Gastroesophageal sphincter (tissue), 4 donors: Measurements from ENCODE around the gene LUC7L. TPM values are rescaled to one million over a fixed set of nuclear protein-coding genes. Genes with fewer than 3 reads are reported as not detected.

Source experiments
- ATAC-seq: fragments of 150-250 bp; one replicate; pipeline ENCODE4 v1.9.1; 2016; ENCODE audit warnings: mild to moderate bottlenecking, moderate library complexity
- H3K27ac ChIP-seq, 4 donors: fragments of 200-600 bp; sonication (generic) in 3 of 4; 1 replicate in 3 of 4; 2 replicates in 1 of 4; pipeline ENCODE4 v1.5.1; 2016 to 2019
- H3K27me3 ChIP-seq: fragments of 200-600 bp; sonication (generic); one replicate; pipeline ENCODE4 v1.5.1; 2019
- H3K36me3 ChIP-seq, 2 donors: fragments of 200-600 bp; sonication (generic); one replicate each; pipeline ENCODE4 v1.5.1; 2019; ENCODE audit warnings: control low read depth in 1 of 2
- H3K4me1 ChIP-seq, 3 donors: fragments of 200-600 bp; sonication (generic); 1 replicate in 2 of 3; 2 replicates in 1 of 3; pipeline ENCODE4 v1.5.1; 2016 to 2019; ENCODE audit warnings: control low read depth in 2 of 3
- H3K4me3 ChIP-seq, 2 donors: fragments of 200-600 bp; sonication (generic); one replicate each; pipeline ENCODE4 v1.5.1; 2019; ENCODE audit warnings: mild to moderate bottlenecking in 1 of 2, moderate library complexity in 1 of 2
- H3K9me3 ChIP-seq, 3 donors: fragments of 200-600 bp; sonication (generic); one replicate each; pipeline ENCODE4 v1.5.1; 2017 to 2019; ENCODE audit warnings: control low read depth in 2 of 3
- EP300 ChIP-seq: sonication (generic); formaldehyde crosslinking; IDR thresholded peaks from one replicate; pipeline ENCODE4 v1.6.1; 2017; ENCODE audit warnings: antibody characterized with exemption, mild to moderate bottlenecking
- POLR2A ChIP-seq, 2 donors: fragments of 450-650 bp; IDR thresholded peaks; one replicate each; pipeline ENCODE4 v1.6.1; 2017; ENCODE audit warnings: antibody characterized with exemption in 2 of 2, mild to moderate bottlenecking in 2 of 2, moderate library complexity in 1 of 2
- POLR2AphosphoS5 ChIP-seq: sonication (generic); formaldehyde crosslinking; IDR thresholded peaks from one replicate; pipeline ENCODE4 v1.6.1; 2017; ENCODE audit warnings: antibody characterized with exemption
- whole genome bisulfite sequencing, 2 donors: methylation state at CpG; one replicate each; pipeline ENCODE4 v1.1.5; 2018; ENCODE audit warnings: low coverage in 1 of 2; 5-methylcytosine and 5-hydroxymethylcytosine counted together
- total RNA-seq, 4 donors: library from RNA; depleted of rRNA; stranded (reverse); fragments of >200 nt; gene quantifications; one replicate each; pipeline ENCODE4 v1.1.0, GENCODE V29; 2016
- TF ChIP-seq, protein P1 (sequence below), 4 experiments: fragments of 200-600 bp in 2 of 4; fragments of 450-650 bp in 2 of 4; sonication (generic) in 1 of 4; IDR thresholded peaks; one replicate each; pipeline ENCODE4 v1.5.1; 2017 to 2019; ENCODE audit warnings: antibody characterized with exemption in 4 of 4, mild to moderate bottlenecking in 2 of 4, moderate library complexity in 2 of 4

LUC7L gene, protein sequence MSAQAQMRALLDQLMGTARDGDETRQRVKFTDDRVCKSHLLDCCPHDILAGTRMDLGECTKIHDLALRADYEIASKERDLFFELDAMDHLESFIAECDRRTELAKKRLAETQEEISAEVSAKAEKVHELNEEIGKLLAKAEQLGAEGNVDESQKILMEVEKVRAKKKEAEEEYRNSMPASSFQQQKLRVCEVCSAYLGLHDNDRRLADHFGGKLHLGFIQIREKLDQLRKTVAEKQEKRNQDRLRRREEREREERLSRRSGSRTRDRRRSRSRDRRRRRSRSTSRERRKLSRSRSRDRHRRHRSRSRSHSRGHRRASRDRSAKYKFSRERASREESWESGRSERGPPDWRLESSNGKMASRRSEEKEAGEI
- total RNA-seq: 100 to 1,000 TPM in 1 of 4 donors, 10 to 100 TPM in 3; 34.7 to 112 (median 59.6) TPM

DNA sequence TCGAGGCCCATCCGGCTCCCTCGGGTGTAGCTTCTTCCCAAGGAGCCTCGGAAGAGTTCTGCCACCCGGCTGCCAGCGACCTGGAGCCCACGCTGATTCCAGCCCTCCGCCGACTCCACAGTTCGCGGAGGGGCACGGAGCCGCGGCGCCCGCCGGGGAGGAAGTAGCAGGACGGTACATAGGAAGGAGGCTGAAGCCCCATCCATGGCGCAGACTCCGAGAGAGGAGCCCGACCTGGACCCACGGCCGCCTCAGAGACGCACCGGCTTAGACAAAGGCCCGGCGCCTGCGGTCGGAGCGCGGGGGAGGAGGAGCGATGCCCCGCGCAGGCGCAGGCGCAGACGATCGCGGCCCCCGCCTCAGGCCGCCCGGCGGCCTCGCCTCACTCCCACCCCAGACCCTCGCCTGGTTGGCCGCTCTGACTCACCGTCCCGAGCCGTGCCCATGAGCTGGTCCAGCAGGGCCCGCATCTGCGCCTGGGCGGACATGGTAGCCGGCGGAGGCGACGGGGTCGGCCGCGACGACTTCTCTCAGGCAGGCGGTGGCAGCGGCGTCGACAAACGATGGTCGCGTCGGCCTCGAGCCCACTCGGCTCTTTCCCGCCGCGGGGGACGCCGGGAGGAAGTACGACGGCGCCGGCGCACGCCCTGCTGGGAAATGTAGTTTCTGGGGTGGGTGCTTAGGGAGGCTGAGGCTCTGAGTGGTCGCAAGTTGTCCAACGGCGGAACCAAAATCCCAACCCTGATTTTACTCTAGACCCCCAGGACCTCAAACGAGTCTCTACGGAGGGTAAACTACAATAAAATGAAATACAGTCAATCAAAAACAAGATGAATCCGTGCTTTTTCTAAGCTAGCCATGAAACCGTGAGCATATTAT, at the start of gene LUC7L:
TSS of gene LUC7L (minus strand) at position 598 of the 879 bp plus-strand sequence. CDS start at position 488, 110 bp downstream.
- Histone ChIP-seq H3K27me3 (no peaks in the 10 kb centered on the region), H3K27ac (peak within 1 kb of the TSS; percentile 96 to 99 (median 98)), H3K9me3 (no peaks in the 10 kb centered on the region), H3K4me3 (peak within 1 kb of the TSS; percentile 84 to 91), H3K36me3 (peaks cover 0 to 37% of the 10 kb centered on the region in 2 donors), H3K4me1 (peaks cover 0 to 36% (median 11%) of the 10 kb centered on the region in 3 donors)
- peak; percentile 95 for ATAC-seq
- peak; percentile 98 for TF ChIP-seq POLR2AphosphoS5
- peak; percentile 93 to 94 for TF ChIP-seq POLR2A (IDR thresholded peaks at IDR 0.05)
- TF ChIP-seq, protein P1, sequence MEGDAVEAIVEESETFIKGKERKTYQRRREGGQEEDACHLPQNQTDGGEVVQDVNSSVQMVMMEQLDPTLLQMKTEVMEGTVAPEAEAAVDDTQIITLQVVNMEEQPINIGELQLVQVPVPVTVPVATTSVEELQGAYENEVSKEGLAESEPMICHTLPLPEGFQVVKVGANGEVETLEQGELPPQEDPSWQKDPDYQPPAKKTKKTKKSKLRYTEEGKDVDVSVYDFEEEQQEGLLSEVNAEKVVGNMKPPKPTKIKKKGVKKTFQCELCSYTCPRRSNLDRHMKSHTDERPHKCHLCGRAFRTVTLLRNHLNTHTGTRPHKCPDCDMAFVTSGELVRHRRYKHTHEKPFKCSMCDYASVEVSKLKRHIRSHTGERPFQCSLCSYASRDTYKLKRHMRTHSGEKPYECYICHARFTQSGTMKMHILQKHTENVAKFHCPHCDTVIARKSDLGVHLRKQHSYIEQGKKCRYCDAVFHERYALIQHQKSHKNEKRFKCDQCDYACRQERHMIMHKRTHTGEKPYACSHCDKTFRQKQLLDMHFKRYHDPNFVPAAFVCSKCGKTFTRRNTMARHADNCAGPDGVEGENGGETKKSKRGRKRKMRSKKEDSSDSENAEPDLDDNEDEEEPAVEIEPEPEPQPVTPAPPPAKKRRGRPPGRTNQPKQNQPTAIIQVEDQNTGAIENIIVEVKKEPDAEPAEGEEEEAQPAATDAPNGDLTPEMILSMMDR (IDR thresholded peaks at IDR 0.05): peak in 2 of 4 experiments; percentile 16 to 17
- TF ChIP-seq EP300: no peak
- 7 to 12% methylated on average over 7 to 11 of the region's 88 CpGs for WGBS, 2 donors

DNA sequence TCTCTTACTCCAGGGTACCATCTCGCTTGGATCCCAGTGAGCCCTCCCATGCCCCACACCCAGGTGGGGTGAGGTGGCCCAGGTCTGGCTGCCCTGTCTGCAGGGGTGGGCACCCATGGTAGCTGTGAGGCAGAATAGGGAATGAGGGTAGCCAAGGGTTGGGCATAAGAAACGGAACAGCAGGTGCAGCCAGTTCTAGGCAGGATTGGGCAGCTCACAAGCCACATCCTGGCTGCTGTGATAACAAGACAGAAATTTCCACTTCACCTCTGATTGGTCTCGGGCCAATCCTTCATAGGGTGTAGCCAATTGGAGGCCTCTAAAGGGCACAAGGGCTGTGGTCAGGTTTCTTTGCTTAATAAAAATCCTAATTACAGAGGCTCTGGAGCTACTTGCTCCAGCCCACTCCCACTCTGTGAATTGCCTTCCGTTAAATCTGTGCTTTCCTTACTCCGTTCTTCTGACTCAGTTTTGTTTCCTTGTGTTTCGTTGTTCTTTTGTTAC, 49.7 kb upstream of the LUC7L start:
- Histone ChIP-seq H3K27me3 (peaks cover 51% of the 10 kb centered on the region), H3K4me1 (peaks cover 0 to 41% (median 12%) of the 10 kb centered on the region in 3 donors), H3K36me3 (no peaks in the 10 kb centered on the region), H3K4me3 (no peak overlapping the region), H3K9me3 (no peaks in the 10 kb centered on the region), H3K27ac (no peak overlapping the region)
- ATAC-seq: no peak
- WGBS, 2 donors: 60 to 62% methylated on average over 1 to 5 of the region's 6 CpGs
- TF ChIP-seq POLR2AphosphoS5: no peak
- TF ChIP-seq, protein P1 (IDR thresholded peaks at IDR 0.05): no peak
- TF ChIP-seq POLR2A (IDR thresholded peaks at IDR 0.05): no peak
- no peak for TF ChIP-seq EP300

DNA sequence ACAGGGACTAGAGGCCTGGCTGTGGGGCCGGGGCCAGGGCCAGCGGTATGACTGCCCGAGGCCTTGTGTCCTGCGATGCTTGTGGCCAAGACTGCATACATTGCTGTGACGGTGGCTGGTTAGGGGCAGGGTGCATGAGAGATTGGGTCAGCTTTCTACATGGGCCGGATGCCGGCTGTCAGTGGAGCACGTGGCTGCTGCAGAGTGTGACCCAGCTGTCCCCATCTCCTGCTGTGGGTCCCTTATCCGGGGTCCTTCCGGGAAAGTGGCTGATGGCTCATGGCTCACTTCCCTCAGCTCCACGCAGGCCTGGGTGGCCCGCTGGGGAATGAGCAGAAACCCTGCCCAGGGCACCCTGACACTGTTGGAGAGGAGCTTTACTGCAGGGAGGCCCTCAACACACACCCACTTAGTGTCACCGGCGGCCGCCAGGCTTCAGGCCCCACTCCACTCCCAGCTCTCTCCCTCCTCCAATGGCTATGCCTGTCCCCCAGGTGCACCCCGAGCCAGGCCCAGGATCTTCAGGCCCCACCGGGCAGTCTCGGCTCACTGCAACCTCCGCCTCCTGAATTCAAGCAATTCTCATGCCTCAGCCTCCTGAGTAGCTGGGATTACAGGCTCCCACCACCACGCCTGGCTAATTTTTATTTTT, 47.3 kb upstream of the LUC7L start:
- 69 to 80% methylated on average over 4 to 11 of the region's 20 CpGs for WGBS, 2 donors
- TF ChIP-seq EP300: no peak
- TF ChIP-seq POLR2A (IDR thresholded peaks at IDR 0.05): no peak

DNA sequence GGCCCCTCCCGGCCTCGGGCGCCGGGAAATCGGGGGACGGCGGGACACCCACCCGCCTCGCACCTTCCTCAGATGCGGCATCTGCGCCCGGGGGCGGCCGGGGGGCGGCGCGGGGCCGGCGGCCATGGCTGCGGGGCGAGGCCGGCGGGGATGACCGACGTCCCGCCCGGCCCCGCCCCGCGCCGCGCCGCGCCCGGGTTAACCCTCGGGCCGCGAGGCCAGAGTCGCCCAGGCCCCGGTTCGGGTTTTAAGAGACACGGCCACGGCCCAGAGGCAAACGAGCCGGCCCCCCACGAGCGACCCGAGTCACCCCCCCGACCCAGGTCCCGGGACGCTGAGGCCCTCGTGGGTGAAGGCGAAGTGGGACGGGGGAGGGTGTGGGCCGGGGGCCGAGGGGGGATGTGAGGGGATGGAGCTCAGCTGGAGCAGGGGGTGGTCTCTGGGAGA, 46.6 kb upstream of the LUC7L start, which contains the start of gene RGS11:
TSS of gene RGS11 (minus strand) at position 159 of the 447 bp plus-strand sequence. CDS start at position 126, 33 bp downstream.
- no peaks in the 10 kb centered on the region for H3K36me3 ChIP-seq
- TF ChIP-seq, protein P1 (IDR thresholded peaks at IDR 0.05): no peak
- TF ChIP-seq POLR2A (IDR thresholded peaks at IDR 0.05) (no peak), POLR2AphosphoS5 (no peak), EP300 (no peak)
- H3K4me3 ChIP-seq: peak within 1 kb of the TSS; percentile 34 to 67
- H3K4me1 ChIP-seq: peaks cover 0 to 31% (median 9%) of the 10 kb centered on the region in 3 donors
- peak within 1 kb of the TSS in 3 of 4 donors; percentile 45 to 66 (median 47) for H3K27ac ChIP-seq
- no peaks in the 10 kb centered on the region for H3K9me3 ChIP-seq
- ATAC-seq: peak; percentile 52
- no CpG with 5 or more reads among the region's 56 CpGs for WGBS, 2 donors
- peaks cover 24% of the 10 kb centered on the region for H3K27me3 ChIP-seq

More for the DNA sequence above, 47.3 kb upstream of the LUC7L start:
- Histone ChIP-seq H3K27ac (peak overlapping the region in 2 of 4 donors; percentile 47 to 66), H3K27me3 (peaks cover 32% of the 10 kb centered on the region), H3K9me3 (no peaks in the 10 kb centered on the region), H3K4me1 (peaks cover 0 to 38% (median 12%) of the 10 kb centered on the region in 3 donors), H3K36me3 (no peaks in the 10 kb centered on the region), H3K4me3 (peak overlapping the region in 1 of 2 donors; percentile 67)
- ATAC-seq: no peak
